ENCODE results near the gene CELF5.

Gene CELF5

DNA sequence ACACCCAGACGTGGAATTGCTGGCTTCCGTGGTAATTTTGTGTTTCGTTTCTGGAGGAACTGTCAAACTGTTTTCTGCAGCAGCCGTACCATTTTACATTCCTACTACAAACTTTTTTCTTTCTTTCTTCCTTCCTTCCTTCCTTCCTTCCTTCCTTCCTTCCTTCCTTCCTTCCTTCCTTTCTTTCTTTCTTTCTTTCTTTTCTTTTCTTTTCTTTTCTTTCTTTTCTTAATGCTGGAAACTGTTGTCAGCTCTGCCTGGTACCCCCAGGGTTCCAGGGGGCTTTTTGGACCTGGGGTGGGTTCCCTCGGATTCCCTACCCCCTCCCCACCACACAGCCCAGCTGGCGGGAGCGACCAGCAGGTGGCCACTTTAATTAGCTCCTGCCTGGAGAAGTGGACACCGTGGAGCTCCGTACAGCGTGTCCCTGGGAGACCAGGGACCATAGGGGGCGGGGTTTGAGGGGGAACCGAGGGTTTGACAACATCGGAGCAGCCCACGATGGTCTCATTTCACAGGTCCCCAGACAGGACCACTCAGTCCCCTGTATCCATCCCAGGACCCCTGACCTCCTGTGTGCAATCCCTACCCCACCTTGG is 24.4 kb downstream of the CELF5 start:
- DNase-seq, result no peak

DNA sequence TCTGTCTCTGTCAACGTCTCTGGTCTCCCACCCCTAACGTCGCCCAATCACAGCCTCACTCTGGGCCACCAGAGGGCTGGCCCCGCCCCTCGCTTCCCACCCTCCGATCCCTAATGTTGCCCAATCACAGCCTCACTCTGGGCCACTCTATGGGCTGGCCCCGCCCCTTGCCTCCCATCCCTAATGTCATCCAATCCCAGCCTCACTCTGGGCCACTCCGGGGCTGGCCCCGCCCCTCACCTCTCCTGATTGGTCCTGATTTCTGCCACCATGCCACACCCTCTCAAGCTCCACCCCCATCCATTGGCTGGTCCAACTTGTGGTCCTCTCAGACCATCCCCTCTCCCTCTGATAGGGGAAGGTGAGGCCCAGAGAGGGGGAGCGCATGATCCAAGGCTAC is 24.9 kb downstream of the CELF5 start:
- DNase-seq, result no peak

DNA sequence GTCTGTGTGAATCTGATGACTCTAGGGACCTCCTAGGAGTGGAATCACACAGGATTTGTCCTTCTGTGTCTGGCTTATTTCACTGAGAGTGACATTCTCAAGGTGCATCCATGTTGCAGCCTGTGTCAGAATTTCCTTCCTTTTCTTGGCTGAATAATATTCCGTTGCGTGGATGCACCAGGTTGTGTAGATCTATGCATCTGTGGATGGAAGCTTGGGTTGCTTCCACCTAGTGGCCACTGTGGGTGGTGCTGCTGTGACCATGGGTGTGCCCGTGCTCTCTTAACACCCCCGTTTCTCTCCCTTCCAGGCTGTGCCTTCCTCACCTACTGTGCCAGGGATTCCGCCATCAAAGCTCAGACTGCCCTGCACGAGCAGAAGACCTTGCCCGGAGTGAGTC is 26.2 kb downstream of the CELF5 start:
- DNase-seq, result peak; percentile 9 to 48

DNA sequence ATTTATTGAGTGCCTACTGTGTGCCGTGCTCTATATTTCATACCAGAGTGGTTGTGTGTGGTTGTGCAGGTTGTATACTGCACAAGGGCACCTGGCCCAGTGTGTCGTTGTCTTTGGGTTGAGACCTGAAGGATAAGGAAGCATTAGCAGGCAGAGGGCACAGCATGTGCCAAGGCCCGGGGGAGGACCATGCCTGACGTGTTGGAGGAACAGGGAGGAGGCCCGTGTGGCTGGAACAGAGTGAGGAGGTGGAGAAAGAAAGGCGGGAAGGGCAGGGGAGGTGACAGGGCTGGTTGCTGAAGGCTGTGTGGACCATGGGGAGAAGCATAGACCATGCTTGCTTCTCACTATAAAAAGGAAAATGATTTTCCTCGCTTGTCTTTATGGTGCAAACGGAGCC is 26.8 kb downstream of the CELF5 start:
- DNase-seq, result no peak

DNA sequence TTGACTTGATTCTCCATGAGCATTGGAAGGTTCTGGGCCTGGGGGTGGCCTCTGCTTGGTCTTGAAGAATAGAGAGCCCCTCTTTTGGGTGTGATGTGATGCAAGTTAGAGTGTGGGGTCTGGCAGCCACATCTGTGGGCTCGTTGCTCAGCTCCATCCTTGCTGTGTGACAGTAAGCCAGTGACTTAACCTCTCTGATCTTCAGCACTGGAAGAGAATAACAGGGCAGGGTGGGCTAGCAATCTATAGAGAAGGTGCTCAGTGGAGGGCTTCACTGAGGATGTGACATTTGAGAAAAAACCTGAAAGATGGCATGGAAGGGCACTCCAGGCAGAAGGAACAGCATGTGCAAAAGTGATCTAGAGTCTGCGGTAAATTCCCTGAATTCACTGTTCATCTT is 28.2 kb downstream of the CELF5 start:
- no peak for DNase-seq

DNA sequence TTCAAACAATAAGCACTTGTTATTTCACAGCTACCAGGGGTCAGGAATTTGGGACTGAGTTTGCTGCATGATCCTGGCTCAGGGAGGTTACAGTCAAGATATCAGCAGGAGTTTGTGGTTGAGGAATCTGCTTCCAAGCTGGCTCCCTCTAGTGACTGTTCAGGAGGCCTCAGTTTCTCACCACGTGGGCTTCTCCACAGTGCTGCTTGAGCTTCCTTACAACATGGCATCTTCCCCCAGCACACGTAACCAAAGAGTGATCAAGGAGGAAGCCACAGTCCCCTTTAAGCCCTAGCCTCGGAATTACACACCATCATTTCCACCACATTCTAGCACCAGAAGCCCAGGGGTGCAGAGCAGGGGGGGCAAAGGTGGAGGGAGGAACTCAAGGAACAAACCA is 28.8 kb downstream of the CELF5 start:
- DNase-seq, result no peak

DNA sequence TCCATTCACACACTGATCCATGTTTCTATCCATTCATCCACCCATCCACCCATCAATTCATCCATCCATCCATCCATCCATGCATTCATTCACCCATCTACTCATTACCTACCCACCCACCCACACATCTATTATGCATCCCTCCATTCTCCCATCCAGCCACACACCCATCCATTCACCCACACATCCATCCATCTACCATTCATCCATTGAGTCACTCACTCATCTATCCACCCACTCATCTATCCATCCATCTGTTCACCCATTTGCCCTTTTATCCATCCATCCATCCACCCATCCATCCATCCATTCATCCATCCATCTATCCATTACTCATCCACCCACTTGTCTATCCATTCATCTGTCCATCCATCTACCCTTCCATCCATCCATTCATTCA is 30.1 kb downstream of the CELF5 start:
- DNase-seq, result no peak

DNA sequence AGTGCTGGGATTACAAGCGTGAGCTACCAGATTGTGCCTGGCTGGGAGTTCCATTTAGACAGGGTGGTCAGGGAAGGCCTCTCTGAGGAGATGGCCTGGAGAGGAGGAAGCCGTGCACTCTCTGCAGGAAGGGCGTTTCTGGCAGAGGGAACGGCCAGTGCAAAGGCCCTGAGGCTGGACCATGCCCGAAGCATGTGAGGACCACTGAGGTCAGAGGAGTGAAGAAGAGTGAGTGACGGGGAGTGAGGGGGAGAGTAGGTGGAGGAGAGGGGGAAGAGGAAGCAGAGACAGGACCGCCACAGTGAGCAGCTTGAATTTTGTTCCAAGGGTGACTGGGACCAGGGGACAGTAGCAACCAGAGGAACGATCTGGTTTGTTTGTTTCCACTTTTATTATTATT is 32.6 kb downstream of the CELF5 start:
- no peak for DNase-seq

DNA sequence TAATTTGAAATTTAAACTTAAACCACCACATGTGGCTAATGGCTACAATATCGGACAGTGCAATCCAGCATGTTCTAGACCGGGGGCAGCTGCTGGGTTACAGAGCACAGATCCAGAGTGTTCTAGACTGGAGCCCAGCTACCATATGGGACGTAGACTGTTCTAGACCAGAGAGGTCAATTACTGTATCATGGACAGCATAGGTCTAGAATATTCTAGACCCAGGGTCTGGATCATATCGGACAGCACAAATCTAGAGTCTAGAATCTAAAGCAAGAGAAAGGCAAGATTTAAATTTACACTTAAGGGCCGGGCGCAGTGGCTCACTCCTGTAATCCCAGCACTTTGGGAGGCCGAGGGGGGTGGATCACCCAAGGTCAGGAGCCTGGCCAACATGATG is 37.9 kb downstream of the CELF5 start:
- DNase-seq, result no peak

DNA sequence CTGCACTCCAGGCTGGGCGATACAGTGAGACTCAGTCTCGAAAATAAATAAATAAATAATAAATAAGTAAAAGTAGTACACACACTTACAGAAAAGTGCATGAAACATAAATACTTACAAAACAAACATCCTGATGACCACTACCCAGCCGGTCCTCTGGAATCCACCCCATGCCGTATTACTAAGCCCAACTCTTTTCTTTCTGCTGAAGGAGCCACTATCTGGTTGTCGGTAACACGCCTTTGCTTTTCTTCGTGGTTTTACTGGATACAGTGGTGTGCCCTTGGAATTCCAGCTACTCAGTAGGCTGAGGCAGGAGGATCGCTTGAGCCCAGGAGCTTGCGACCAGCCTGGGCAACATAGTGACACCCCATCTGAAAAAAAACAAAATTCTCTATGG is 39.4 kb downstream of the CELF5 start:
- no peak for DNase-seq

DNA sequence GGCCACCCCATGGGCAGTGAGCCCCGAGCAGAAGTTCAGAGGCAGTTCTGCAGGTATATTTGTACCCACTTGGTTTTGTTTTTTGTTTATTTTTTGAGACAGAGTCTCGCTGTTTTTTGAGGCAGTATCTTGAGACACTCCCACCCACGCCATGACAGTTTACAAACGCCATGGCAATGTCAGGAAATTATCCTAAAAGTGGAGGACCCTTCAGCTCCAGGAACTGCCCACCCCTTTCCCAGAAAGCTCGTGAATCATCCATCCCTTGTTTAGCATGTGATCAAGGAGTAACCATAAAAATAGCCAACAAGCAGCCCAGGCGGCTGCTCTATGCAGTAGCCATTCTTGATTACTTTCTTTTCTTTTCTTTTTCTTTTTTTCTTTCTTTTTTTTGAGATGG is 41.0 kb downstream of the CELF5 start:
- no peak for DNase-seq

DNA sequence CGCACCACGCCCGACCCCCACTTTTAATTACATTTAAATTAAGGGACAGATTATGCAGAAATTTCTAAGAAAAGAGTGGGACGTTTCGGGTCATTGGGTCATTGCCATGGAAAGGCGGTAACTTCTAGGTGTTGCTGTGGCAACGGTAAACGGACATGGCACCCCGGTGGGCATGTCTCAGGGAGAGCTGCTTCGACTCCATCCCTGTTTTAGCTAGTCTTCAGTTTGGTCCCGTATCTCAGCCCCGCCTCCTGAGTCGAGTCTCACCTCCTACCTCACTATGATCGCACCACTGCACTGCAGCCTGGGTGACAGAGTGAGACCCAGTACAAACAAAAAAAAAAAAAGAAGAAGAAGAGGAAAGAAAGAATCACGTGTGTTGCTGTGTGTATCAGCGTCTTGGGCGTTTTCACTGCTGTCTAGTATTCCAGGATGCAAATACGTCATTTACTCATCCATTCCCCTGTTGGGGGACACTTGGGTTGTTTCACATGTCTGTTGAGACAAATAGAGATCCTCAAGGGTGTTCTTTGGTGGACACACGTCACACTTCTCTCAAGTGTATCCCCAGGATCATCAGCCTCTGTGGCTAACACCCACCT is 41.7 kb downstream of the CELF5 start:
- no peak for DNase-seq

DNA sequence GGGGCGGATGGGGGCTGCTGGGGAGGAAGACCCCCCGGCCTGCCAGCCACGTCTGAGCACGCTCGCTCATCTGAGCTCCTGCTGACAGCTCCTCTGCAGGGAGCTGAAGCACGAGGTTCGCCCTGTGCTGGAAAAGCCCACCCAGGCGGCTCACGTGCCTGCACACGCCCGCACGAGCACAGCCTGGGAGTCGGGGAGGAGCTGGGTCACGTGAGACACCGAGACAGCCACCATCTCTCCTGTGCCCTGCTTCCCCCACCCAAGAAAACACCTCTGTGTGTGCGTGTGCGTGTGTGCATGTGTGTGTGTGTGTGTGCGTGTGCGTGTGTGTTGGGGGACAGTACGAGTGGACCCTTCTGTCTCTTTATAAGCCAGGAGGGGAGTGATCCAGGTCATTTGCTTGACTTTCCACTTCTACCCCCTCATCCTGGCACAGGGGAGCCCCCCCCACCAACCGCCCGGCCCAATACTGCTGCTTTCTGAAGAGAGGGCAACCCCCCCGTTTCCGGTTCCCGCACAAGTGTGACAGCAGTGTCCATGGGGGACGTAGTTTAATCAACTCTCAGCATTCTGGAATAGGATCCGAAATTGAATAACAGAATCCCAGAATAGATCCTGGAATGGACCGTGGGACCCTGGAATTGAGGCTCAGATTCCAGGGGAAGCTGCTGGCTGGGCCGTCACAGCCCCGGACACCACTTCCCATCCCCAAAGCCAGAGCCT is 42.5 kb downstream of the CELF5 start:
- no peak for DNase-seq

DNA sequence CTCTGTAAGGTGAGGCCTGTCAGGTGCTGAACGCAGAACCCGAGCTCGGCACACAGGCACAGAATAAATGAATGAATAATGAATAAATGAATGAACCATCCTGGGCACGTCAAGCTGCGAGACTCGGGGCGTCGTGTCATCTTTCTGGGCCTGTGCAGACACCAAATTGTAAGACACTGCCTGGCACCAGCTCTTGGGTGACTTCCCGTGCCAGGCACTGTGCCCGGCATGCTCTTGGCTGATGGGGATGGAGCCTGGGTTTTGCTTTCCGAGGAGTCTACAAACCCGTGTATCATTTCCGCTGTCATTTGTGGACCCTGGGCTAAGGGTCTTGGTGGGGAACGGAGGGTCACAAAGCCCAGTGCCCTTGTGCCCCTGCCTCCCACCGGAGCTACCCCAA is 43.9 kb downstream of the CELF5 start:
- no peak for DNase-seq

DNA sequence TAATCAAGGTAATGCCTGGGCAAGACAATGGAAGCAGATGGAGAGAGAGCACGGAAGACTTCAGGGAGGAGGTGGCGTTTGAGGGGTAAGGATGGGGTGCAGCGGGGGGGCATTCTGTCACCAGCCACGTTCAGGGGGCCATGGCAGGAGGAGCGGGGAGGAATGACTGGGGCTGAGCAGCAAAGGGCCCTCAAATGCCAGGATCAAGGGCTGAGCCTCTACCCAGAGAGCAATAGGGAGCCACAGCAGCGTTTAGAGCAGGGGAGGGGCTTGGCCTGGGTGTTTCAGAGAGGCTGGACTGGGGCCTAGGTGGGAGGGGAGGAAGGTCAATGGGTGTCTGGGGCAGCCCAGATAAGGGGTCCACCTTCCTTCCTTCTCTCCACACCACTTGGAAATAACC is 44.3 kb downstream of the CELF5 start:
- no peak for DNase-seq

DNA sequence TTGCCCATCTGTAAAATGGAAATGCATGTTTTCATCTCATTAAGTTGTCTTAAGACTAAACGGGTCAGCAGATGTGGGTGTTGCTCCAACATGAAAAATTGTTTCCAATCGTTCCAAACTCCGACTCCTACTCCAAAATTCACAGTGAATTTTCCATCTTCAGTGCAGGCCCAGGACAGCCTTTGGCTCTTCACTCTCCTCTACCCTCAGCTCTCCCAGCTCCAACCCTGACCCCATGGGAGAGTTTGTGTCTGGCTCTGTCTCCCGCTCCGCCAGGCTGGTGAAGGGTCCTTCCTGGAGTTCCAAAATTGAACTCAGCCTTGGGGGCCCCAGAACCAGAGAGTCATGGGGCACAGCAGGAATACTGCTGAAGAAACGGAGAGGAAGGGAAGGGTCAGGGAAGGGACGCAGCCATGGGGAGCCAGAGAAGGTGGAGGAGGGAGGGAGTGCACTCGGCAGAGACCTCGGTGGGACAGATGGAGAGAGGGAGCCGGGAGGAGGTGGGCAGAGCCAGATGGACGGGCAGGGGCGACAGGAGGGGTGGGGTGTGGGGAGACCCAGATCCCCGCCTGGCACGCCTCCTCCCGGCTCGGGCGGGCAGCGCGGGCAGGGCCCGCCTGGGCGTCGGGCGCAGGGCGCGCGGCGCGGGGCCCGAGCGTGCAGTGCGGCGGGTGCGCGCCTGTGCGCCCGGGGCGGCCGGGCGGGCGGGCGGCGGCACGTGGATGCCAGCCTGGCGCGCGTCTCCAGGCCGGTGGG is 45.6 kb downstream of the CELF5 start:
- DNase-seq, result no peak

DNA sequence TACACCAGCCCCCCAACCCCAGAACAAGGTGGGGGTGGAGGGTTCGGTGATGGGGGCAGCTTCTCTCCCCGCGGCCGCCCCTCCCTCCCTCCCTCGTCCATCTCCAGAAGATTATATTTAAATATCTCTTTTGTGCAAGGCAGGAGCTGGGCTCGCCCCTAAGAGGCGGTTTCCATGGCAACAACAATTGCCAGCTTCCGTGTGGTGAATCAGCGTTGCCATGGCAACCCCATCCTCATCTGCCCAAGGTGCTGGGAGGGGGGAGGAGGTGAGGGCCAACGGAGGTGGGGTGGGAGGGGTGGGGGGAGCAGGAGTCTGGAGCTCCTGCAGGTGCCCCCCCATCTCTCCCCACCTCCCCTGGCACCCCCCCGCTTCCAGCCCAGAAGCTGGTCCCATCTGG is 46.4 kb downstream of the CELF5 start:
- peak; percentile 24 to 44 for DNase-seq

DNA sequence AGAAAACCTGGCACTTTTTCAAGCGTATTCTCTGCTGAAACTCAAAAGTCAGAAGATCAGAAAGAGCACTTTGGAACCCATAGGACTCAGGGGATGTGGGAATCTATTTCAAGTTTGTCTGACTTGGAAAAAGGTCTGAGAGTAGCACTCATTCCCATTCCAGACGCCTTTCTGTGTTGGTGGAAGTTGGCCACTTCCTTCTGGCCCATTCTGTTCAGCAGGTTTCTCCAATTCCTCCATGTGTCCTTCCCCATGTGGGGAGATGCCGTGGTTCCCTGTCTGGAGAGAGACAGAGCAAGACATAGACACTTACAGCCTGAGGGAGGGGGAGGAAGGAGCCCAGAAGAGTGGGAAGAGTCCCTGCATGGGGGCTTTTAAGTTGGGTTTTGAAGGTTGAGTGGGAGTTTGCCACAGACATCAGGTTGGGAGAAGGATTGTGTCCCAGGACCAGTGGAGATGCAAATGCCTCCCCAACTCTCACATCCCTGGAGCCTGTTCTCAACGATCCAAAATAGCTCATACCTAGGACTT is 48.0 kb downstream of the CELF5 start:
- DNase-seq, result no peak

DNA sequence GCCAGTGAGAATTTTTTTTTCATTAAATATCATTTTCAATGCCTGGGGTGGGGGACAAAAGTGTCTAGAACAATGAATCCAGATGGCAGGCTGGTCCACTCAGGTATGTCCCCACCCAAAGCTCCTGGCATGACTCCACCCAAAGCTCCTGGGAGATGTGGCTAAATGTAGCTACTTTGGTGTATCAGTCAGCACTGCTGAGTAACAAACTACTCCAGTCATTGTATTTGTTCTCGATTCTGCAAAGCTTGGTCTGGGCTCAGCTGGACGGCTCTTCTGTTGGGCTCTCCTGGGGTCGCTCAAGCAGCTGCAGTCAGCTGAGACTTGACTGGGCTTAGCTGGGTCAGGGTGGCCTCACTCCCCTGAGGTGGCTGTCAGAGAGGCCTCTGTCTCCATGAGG is 48.5 kb downstream of the CELF5 start:
- no peak for DNase-seq

DNA sequence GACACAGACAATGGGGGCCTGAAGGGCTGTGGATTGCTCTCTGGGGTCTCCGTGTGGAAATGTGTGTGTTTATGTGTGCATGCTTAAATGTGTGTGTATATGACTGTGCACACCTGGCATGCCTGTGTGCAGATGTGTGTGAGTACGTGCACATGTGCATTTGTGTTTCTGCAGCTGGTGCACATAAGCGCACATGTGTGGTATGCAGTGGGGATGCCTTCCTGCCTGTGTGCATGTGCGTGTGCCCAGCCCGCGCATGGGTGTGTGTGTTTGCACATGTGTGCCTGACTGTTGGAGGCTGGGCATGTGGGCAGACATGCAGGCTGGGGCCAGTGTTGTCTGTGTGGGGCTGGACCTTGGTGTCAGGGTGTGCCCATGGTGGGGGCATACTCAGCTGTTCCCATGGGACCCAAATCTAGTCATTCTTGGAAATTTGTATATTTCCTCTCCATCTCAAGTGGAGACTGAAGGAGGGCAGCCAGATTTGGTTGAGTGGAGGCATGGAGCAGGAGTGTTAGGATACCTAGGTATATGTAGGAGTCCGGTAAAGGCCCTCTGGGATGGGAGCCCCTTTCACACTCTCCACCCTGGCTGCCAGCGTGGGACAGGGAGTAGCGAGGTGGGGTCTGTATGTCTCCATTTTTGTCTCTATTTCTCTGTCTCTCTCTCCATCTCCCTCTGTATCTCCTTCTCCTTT is 49.9 kb downstream of the CELF5 start:
- DNase-seq, result no peak

DNA sequence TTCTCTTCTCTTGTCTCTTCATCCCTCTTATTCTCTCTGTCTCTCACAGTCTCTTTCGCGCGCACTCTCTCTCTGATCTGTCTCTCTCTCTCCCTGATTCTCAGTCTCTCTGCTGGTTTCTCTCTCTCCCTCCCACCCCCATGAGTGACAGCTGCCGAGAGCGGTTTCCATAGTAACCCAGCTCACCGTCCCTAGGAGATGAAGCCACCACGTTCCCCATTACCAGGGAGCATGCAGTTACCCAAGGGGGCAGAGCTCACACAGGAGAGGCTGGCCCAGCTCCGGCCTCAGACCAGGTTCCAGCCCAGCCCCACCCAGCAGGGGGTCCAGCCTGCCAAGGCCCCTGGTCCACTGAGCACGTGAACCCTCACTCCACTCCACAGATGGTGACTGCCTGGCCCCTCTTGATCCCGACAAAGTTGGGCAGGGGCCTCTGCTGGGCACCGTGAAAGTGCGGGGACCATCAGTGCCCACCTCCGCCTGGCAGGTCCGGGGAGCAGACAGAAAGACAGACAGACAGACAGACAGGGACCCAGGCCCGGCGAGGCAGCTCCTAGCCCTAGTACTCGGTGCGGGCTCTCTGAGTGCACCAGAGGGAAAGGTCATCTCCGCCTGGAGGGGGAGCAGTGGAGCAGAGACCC is 50.6 kb downstream of the CELF5 start:
- DNase-seq, result peak; percentile 18 to 42

DNA sequence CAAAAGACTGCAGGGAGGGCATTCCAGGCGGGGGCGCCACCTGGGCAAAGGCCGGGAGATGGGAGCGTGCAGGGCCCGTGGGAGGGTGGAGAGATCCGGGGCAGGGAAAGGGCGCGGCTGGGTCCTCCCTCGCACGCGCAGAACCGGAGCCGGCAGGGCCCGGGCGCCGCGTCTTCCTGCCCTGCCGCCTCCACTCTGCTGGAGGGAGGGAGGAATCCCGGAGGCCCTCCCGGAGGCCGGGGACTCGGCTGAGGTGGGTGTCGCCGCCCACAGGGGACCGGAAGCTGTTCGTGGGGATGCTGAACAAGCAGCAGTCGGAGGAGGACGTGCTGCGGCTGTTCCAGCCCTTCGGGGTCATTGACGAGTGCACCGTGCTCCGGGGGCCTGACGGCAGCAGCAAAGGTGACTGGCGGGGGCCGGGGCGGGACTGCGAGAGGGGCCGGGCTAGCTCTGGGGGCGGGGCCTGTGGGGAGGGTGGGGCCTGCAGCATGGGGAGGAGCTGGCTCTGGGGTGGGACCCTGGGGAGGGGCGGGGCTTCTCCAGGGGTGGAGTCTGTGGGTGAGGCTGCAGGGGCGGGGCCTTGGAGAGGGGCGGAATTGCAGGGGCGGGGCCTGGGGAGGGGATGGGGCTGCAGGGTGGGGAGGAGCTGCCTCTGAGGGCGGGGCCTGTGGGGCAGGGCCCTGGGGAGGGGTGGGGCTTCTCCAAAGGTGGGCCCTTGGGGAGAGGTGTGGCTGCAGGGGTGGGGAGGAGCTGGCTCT is 51.3 kb downstream of the CELF5 start:
- peak; percentile 89 to 94 for DNase-seq
